Activated naive CD4-positive, alpha-beta T cell treated with anti-CD3 and anti-CD28 coated beads, Interleukin-2, amount 10 ng/mL, durations not matched to agents 5 hours and 36 hours (primary cell): ENCODE data around the gene CRB2. TPM values are rescaled to one million over a fixed set of nuclear protein-coding genes. Genes with fewer than 3 reads are reported as not detected.

Experiments
- microRNA-seq: library from miRNA; unstranded; fragments of <30 nt; microRNA quantifications from one replicate; pipeline ENCODE4 v1.2.0, GENCODE V29; 2022; ENCODE audit warnings: borderline microRNAs expressed, borderline replicate concordance
- total RNA-seq, 2 experiments: library from RNA; stranded (reverse); gene quantifications; one replicate each; pipeline ENCODE4 v1.2.3, GENCODE V29; 2021

Gene CRB2
- not detected for total RNA-seq

GRCh38 chr9:123355761-123356431 lies at the start of gene CRB2:
Gene CRB2, plus strand, starts transcription at chr9:123356197. Its CDS starts 64 bp downstream, at chr9:123356261.

Small RNA genes lying within 50 kb of the gene (microRNA-seq; reads per million reads assigned to microRNA genes)
- gene MIR601 = not detected

Other genes with a start within 250 kb of the CRB2 start
- 10 to 100 TPM; 22.5 to 23.0 TPM for gene STRBP, start 87.6 kb upstream of the CRB2 start, total RNA-seq